GM12878 (cell line): ENCODE results near the gene NEU4.

Source experiments
- BCLAF1 ChIP-seq: fragments of 450-650 bp; IDR thresholded peaks from 2 replicates; pipeline ENCODE4 v1.6.1; 2017; ENCODE audit warnings: antibody characterized with exemption, mild to moderate bottlenecking, moderate library complexity
- CEBPB ChIP-seq, 2 experiments: fragments of 150-350 bp in 1 of 2; IDR thresholded peaks; 2 replicates each; pipeline ENCODE4 v1.6.1; 2012 to 2014; ENCODE audit warnings: low read depth in 2 of 2, low read length in 2 of 2, borderline replicate concordance in 1 of 2, inconsistent platforms in 1 of 2
- GATAD2B ChIP-seq: fragments of 450-650 bp; conservative IDR thresholded peaks from 2 replicates; pipeline ENCODE4 v1.6.1; 2017; ENCODE audit warnings: low read depth, mild to moderate bottlenecking, moderate library complexity
- RCOR1 ChIP-seq: conservative IDR thresholded peaks from 2 replicates; pipeline ENCODE4 v1.6.1; 2012; ENCODE audit warnings: low read depth, low read length, improper control_type of control experiment

- TF ChIP-seq GATAD2B: no peak
- TF ChIP-seq CEBPB (IDR thresholded peaks at IDR 0.05; ENCODE audit: borderline replicate concordance in 1 of 2, low read depth in 2 of 2, low read length in 2 of 2): no peak
- TF ChIP-seq BCLAF1: no peak
- no peak for TF ChIP-seq RCOR1
These were observed 2.4 kb downstream of the NEU4 start for GRCh38 chr2:241811201-241811951.
